PC-3 (cell line): ENCODE results near the gene SCN9A. TPM values are rescaled to one million over a fixed set of nuclear protein-coding genes. Genes with fewer than 3 reads are reported as not detected.

Experiments used
- ATAC-seq: fragments of 200-7000 bp; cut with Tn5 transposase; 2 replicates; pipeline ENCODE4 v1.9.1; 2020; ENCODE audit warnings: mild to moderate bottlenecking, moderate library complexity
- BruUV-seq: library from RNA; stranded (reverse); fragments of 400-500 nt; replicated peaks from 2 replicates; lab custom pipeline; 2021; lab: Mats Ljungman, UMichigan
- CTCF ChIA-PET: fragments of 300-600 bp; sonication (Branson Sonifier 250); formaldehyde crosslinking; loops from one replicate; lab custom pipeline; 2022; ENCODE audit warnings: antibody characterized with exemption; lab: Charles Lee
- POLR2A ChIA-PET: fragments of 300-600 bp; sonication (Branson Sonifier 250); formaldehyde crosslinking; loops from one replicate; lab custom pipeline; 2022; ENCODE audit warnings: antibody characterized with exemption; ENCODE audit not compliant: unreplicated experiment; lab: Charles Lee
- DNase-seq: peaks from one replicate; pipeline ENCODE4 v3.0.0-alpha.2; 2015
- H2AFZ ChIP-seq: fragments of 300-600 bp; sonication (generic); 2 replicates; pipeline ENCODE4 v1.6.0; 2016; ENCODE audit warnings: antibody characterized with exemption, low read length
- H3F3A ChIP-seq: fragments of 300-600 bp; sonication (generic); one replicate; pipeline ENCODE4 v1.6.0; 2017; ENCODE audit warnings: antibody characterized with exemption, low read length, control low read depth, mild to moderate bottlenecking; ENCODE audit not compliant: unreplicated experiment
- H3K27ac ChIP-seq: fragments of 300-600 bp; sonication (generic); 2 replicates; pipeline ENCODE4 v1.5.1; 2016; ENCODE audit warnings: mild to moderate bottlenecking, low read length
- H3K27me3 ChIP-seq: fragments of 300-600 bp; sonication (generic); 2 replicates; pipeline ENCODE4 v1.6.1; 2016; ENCODE audit warnings: low read length, mixed read lengths
- H3K36me3 ChIP-seq: fragments of 300-600 bp; sonication (generic); 2 replicates; pipeline ENCODE4 v1.6.1; 2016; ENCODE audit warnings: low read depth, mixed run types, low read length, mixed read lengths
- H3K4me1 ChIP-seq: fragments of 300-600 bp; sonication (generic); 2 replicates; pipeline ENCODE4 v1.5.1; 2016; ENCODE audit warnings: low read length; ENCODE audit not compliant: insufficient read depth
- H3K4me2 ChIP-seq: fragments of 300-600 bp; sonication (generic); 2 replicates; pipeline ENCODE4 v1.6.0; 2016; ENCODE audit warnings: low read length
- H3K4me3 ChIP-seq: fragments of 300-600 bp; sonication (generic); 2 replicates; pipeline ENCODE4 v1.5.1; 2016; ENCODE audit warnings: mild to moderate bottlenecking, low read length, mixed read lengths
- H3K79me2 ChIP-seq: fragments of 300-600 bp; sonication (generic); 2 replicates; pipeline ENCODE4 v1.6.1; 2017; ENCODE audit warnings: low read length, mixed read lengths
- H3K9ac ChIP-seq: fragments of 300-600 bp; sonication (generic); 2 replicates; pipeline ENCODE4 v1.6.0; 2016; ENCODE audit warnings: mild to moderate bottlenecking, low read length
- H3K9me2 ChIP-seq: fragments of 300-600 bp; sonication (generic); replicated peaks from 2 replicates; pipeline ENCODE4 v1.6.1; 2016; ENCODE audit warnings: mixed run types, low read length, mixed read lengths
- H3K9me3 ChIP-seq: fragments of 300-600 bp; sonication (generic); 2 replicates; pipeline ENCODE4 v1.6.1; 2016; ENCODE audit warnings: low read length, mixed read lengths
- H4K20me1 ChIP-seq: fragments of 300-600 bp; sonication (generic); 2 replicates; pipeline ENCODE4 v1.6.1; 2016; ENCODE audit warnings: low read length, mixed read lengths
- CTCF ChIP-seq: fragments of 300-600 bp; sonication (generic); conservative IDR thresholded peaks from 2 replicates; pipeline ENCODE4 v1.5.1; 2017; ENCODE audit warnings: antibody characterized with exemption, low read depth, mild to moderate bottlenecking, low read length
- EZH2 ChIP-seq: fragments of 300-600 bp; sonication (generic); IDR thresholded peaks from one replicate; pipeline ENCODE4 v1.6.1; 2017; ENCODE audit warnings: antibody characterized with exemption, mild to moderate bottlenecking, low read length; ENCODE audit not compliant: unreplicated experiment
- EZH2phosphoT487 ChIP-seq: fragments of 300-600 bp; sonication (generic); IDR thresholded peaks from 2 replicates; pipeline ENCODE4 v1.6.1; 2018; ENCODE audit warnings: mild to moderate bottlenecking, antibody characterized with exemption, low read length, borderline replicate concordance
- intact Hi-C: fragments of 100-400 bp; cut with micrococcal nuclease; formaldehyde crosslinking; loops from 2 replicates; pipeline ENCODE4 v1.9.0; 2023
- total RNA-seq: library from RNA; depleted of rRNA; stranded (reverse); fragments of >200 nt; gene quantifications from 2 replicates; pipeline ENCODE4 v1.2.3, GENCODE V29; 2014

SCN9A gene
- total RNA-seq, 1 experiment from 2014 or later = 7.0 TPM

GRCh38 chr2:166230724-166231070 lies 145.0 kb downstream of the SCN9A start:
- H3K27me3 ChIP-seq = no peaks in the 10 kb centered on the region
- intact Hi-C loops = loop anchor here (5.0 kb wide), 2 partner anchors 102 to 278 kb away; partner anchors contain the start of gene TTC21B
- H3K36me3 ChIP-seq = no peaks in the 10 kb centered on the region
- no peaks in the 10 kb centered on the region for H3K79me2 ChIP-seq
- peak overlapping the region; percentile 4; the same call in 1 of the 2 replicates for H3K9ac ChIP-seq
- DNase-seq (peak; percentile 65), ATAC-seq (no peak)
- peak overlapping the region; percentile 41 for H2AFZ ChIP-seq
- peak overlapping the region; percentile 2; the same call in 1 of the 2 replicates for H3K4me3 ChIP-seq
- no peaks in the 10 kb centered on the region for H3K9me3 ChIP-seq
- H3K4me1 ChIP-seq = peaks cover 61% of the 10 kb centered on the region
- ChIA-PET CTCF (no interaction called here), POLR2A (no interaction called here)
- H4K20me1 ChIP-seq = no peaks in the 10 kb centered on the region
- no peaks in the 10 kb centered on the region for H3K9me2 ChIP-seq
- peak overlapping the region; percentile 53 for H3K4me2 ChIP-seq
- BruUV-seq = no TSS peak
- peak overlapping the region; percentile 79 for H3K27ac ChIP-seq
- TF ChIP-seq EZH2 (no peak), EZH2phosphoT487 (no peak), CTCF (no peak)
- H3F3A ChIP-seq = peaks cover 9% of the 10 kb centered on the region

GRCh38 chr2:166230024-166230723 lies 145.6 kb downstream of the SCN9A start:
- Histone ChIP-seq H4K20me1 (no peaks in the 10 kb centered on the region), H3K4me2 (peak overlapping the region; percentile 53), H3K79me2 (no peaks in the 10 kb centered on the region), H3K9me2 (no peaks in the 10 kb centered on the region), H3K27me3 (no peaks in the 10 kb centered on the region), H3K4me1 (peaks cover 58% of the 10 kb centered on the region), H3F3A (peaks cover 9% of the 10 kb centered on the region), H3K4me3 (peak overlapping the region; percentile 2; the same call in 1 of the 2 replicates), H3K9ac (peak overlapping the region; percentile 4; the same call in 1 of the 2 replicates), H2AFZ (peak overlapping the region; percentile 41), H3K27ac (peak overlapping the region; percentile 79), H3K9me3 (no peaks in the 10 kb centered on the region), H3K36me3 (no peaks in the 10 kb centered on the region)
- peak; percentile 26 for ATAC-seq
- intact Hi-C loops = loop anchor here (5.0 kb wide), 2 partner anchors 102 to 278 kb away; partner anchors contain the start of gene TTC21B
- no TSS peak for BruUV-seq
- DNase-seq = peak; percentile 96
- CTCF ChIA-PET = no interaction called here
- TF ChIP-seq CTCF = no peak
- no peak for TF ChIP-seq EZH2phosphoT487
- TF ChIP-seq EZH2 = no peak
- POLR2A ChIA-PET = no interaction called here

GRCh38 chr2:166229678-166230023 lies 146.1 kb downstream of the SCN9A start:
- H4K20me1 ChIP-seq = no peaks in the 10 kb centered on the region
- intact Hi-C loops = loop anchor here (5.0 kb wide), 2 partner anchors 103 to 277 kb away; partner anchors contain the start of gene TTC21B
- H3K9ac ChIP-seq = peak overlapping the region; percentile 4; the same call in 1 of the 2 replicates
- DNase-seq = no peak
- peaks cover 53% of the 10 kb centered on the region for H3K4me1 ChIP-seq
- no peaks in the 10 kb centered on the region for H3K9me2 ChIP-seq
- H3K4me3 ChIP-seq = peak overlapping the region; percentile 2; the same call in 1 of the 2 replicates
- peak overlapping the region; percentile 53 for H3K4me2 ChIP-seq
- peak overlapping the region; percentile 79 for H3K27ac ChIP-seq
- no TSS peak for BruUV-seq
- TF ChIP-seq CTCF = no peak
- no peak for TF ChIP-seq EZH2
- no peak for TF ChIP-seq EZH2phosphoT487
- H3F3A ChIP-seq = peaks cover 9% of the 10 kb centered on the region
- H3K36me3 ChIP-seq = no peaks in the 10 kb centered on the region
- H3K27me3 ChIP-seq = no peaks in the 10 kb centered on the region
- ChIA-PET CTCF (no interaction called here), POLR2A (no interaction called here)
- no peaks in the 10 kb centered on the region for H3K79me2 ChIP-seq
- H3K9me3 ChIP-seq = no peaks in the 10 kb centered on the region
- ATAC-seq = no peak
- H2AFZ ChIP-seq = peak overlapping the region; percentile 41; the same call in 1 of the 2 replicates
